GM23338 (cell line): ENCODE measurements around the gene SMIM35. TPM values are rescaled to one million over a fixed set of nuclear protein-coding genes. Genes with fewer than 3 reads are reported as not detected.

ENCODE experiments used
- ATAC-seq: fragments of 200-7000 bp; cut with Tn5 transposase; 3 replicates; pipeline ENCODE4 v1.9.1; 2020
- DNase-seq: peaks from one replicate; pipeline ENCODE4 v3.0.0-alpha.2; 2015; ENCODE audit warnings: low spot score
- H2AFZ ChIP-seq: fragments of 200-600 bp; sonication (generic); 2 replicates; pipeline ENCODE4 v1.8.0; 2016; ENCODE audit warnings: antibody characterized with exemption, mild to moderate bottlenecking, moderate library complexity
- H3F3A ChIP-seq: fragments of 200-600 bp; sonication (generic); replicated peaks from 2 replicates; pipeline ENCODE4 v1.8.0; 2017; ENCODE audit warnings: antibody characterized with exemption, mixed run types, low read depth
- H3K27ac ChIP-seq: fragments of 200-600 bp; sonication (generic); 2 replicates; pipeline ENCODE4 v1.6.1; 2016; ENCODE audit warnings: low read depth
- H3K27me3 ChIP-seq: fragments of 200-600 bp; sonication (generic); 2 replicates; pipeline ENCODE4 v1.8.0; 2016; ENCODE audit warnings: mild to moderate bottlenecking, mixed run types, moderate library complexity; ENCODE audit not compliant: insufficient read depth
- H3K36me3 ChIP-seq: fragments of 200-600 bp; sonication (generic); 2 replicates; pipeline ENCODE4 v1.8.0; 2016; ENCODE audit warnings: mild to moderate bottlenecking; ENCODE audit not compliant: insufficient read depth
- H3K4me1 ChIP-seq: fragments of 200-600 bp; sonication (generic); 2 replicates; pipeline ENCODE4 v1.8.0; 2016; ENCODE audit warnings: mild to moderate bottlenecking, moderate library complexity; ENCODE audit not compliant: insufficient read depth
- H3K4me2 ChIP-seq: fragments of 200-600 bp; sonication (generic); 2 replicates; pipeline ENCODE4 v1.7.1; 2017; ENCODE audit warnings: mixed run types
- H3K4me3 ChIP-seq: fragments of 200-600 bp; sonication (generic); 2 replicates; pipeline ENCODE4 v1.6.1; 2016; ENCODE audit warnings: mixed run types
- H3K79me2 ChIP-seq: fragments of 200-600 bp; sonication (generic); replicated peaks from 2 replicates; pipeline ENCODE4 v1.8.0; 2017; ENCODE audit warnings: mild to moderate bottlenecking; ENCODE audit not compliant: insufficient read depth
- H3K9me2 ChIP-seq: fragments of 200-600 bp; sonication (generic); 2 replicates; pipeline ENCODE4 v1.8.0; 2017; ENCODE audit not compliant: insufficient read depth
- H4K20me1 ChIP-seq: fragments of 200-600 bp; sonication (generic); replicated peaks from 2 replicates; pipeline ENCODE4 v1.8.0; 2017; ENCODE audit warnings: mild to moderate bottlenecking; ENCODE audit not compliant: insufficient read depth
- H3K27ac Mint-ChIP-seq: 2 replicates; pipeline ENCODE4 v1.8.0; 2020; ENCODE audit warnings: inconsistent platforms, mild to moderate bottlenecking, moderate library complexity, mixed read lengths
- H3K27me3 Mint-ChIP-seq: 3 replicates; pipeline ENCODE4 v1.8.0; 2022; ENCODE audit warnings: low read depth, mild to moderate bottlenecking, moderate library complexity, mixed read lengths, inconsistent platforms; ENCODE audit not compliant: insufficient read depth, poor library complexity
- H3K36me3 Mint-ChIP-seq: 3 replicates; pipeline ENCODE4 v1.8.0; 2021; ENCODE audit warnings: low read depth, mild to moderate bottlenecking, inconsistent platforms, moderate library complexity, mixed read lengths
- H3K4me1 Mint-ChIP-seq: 3 replicates; pipeline ENCODE4 v1.8.0; 2020; ENCODE audit warnings: mild to moderate bottlenecking, inconsistent platforms, mixed read lengths
- H3K4me3 Mint-ChIP-seq: 3 replicates; pipeline ENCODE4 v1.8.0; 2021; ENCODE audit warnings: moderate library complexity, mild to moderate bottlenecking, inconsistent platforms, mixed read lengths
- H3K9me3 Mint-ChIP-seq: 3 replicates; pipeline ENCODE4 v1.8.0; 2020; ENCODE audit warnings: moderate library complexity, mild to moderate bottlenecking, inconsistent platforms, mixed read lengths
- EZH2 ChIP-seq: fragments of 200-600 bp; sonication (generic); IDR thresholded peaks from one replicate; pipeline ENCODE4 v1.8.0; 2017; ENCODE audit warnings: antibody characterized with exemption, mild to moderate bottlenecking, low read depth; ENCODE audit not compliant: unreplicated experiment
- JUNB ChIP-seq: IDR thresholded peaks from one replicate; pipeline ENCODE4 v1.6.1; 2016; ENCODE audit warnings: antibody characterized with exemption; ENCODE audit not compliant: unreplicated experiment
- NANOG ChIP-seq: IDR thresholded peaks from 2 replicates; pipeline ENCODE4 v1.6.1; 2016; ENCODE audit warnings: antibody characterized with exemption, borderline replicate concordance
- STAT1 ChIP-seq: IDR thresholded peaks from one replicate; pipeline ENCODE4 v1.6.1; 2016; ENCODE audit warnings: antibody characterized with exemption; ENCODE audit not compliant: unreplicated experiment
- ZNF114 ChIP-seq: fragments of 250-450 bp; sonication (Bioruptor Pico); IDR thresholded peaks from 2 replicates; pipeline ENCODE4 v1.5.0; 2020; ENCODE audit warnings: mild to moderate bottlenecking, moderate library complexity
- ZNF331 ChIP-seq: fragments of 250-450 bp; sonication (Bioruptor Pico); IDR thresholded peaks from 2 replicates; pipeline ENCODE4 v1.5.0; 2020; ENCODE audit warnings: low read depth, mild to moderate bottlenecking, moderate library complexity
- polyA plus RNA-seq: library from polyadenylated mRNA; unstranded; fragments of >200 nt; fragmentation: Nextera tagmentation; extraction: Ambion mirVana; gene quantifications from 2 replicates; pipeline ENCODE4 v1.2.1, GENCODE V29; 2016
- total RNA-seq: library from RNA; depleted of rRNA; stranded (reverse); fragments of >200 nt; shearing (Covaris generic); gene quantifications from 2 replicates; pipeline ENCODE4 v1.2.3, GENCODE V29; 2014
- TF ChIP-seq, protein P1 (sequence below), 2 experiments: fragments of 200-600 bp in 1 of 2; sonication (generic) in 1 of 2; conservative IDR thresholded peaks; 2 replicates each; pipeline versions ENCODE4 v1.5.1 to v1.6.1; 2016 to 2017; ENCODE audit warnings: antibody characterized with exemption in 2 of 2, low read depth in 2 of 2, mild to moderate bottlenecking in 2 of 2, moderate library complexity in 1 of 2
- TF ChIP-seq, protein P2 (sequence below): fragments of 250-450 bp; sonication (Bioruptor Pico); IDR thresholded peaks from 2 replicates; pipeline ENCODE4 v1.5.0; 2020; ENCODE audit warnings: mild to moderate bottlenecking, moderate library complexity
- TF ChIP-seq, protein P3 (sequence below): IDR thresholded peaks from 2 replicates; pipeline ENCODE4 v1.6.1; 2016; ENCODE audit warnings: antibody characterized with exemption

The SMIM35 gene
- total and polyA plus RNA-seq, 2 experiments from 2014 or later = not detected

DNA sequence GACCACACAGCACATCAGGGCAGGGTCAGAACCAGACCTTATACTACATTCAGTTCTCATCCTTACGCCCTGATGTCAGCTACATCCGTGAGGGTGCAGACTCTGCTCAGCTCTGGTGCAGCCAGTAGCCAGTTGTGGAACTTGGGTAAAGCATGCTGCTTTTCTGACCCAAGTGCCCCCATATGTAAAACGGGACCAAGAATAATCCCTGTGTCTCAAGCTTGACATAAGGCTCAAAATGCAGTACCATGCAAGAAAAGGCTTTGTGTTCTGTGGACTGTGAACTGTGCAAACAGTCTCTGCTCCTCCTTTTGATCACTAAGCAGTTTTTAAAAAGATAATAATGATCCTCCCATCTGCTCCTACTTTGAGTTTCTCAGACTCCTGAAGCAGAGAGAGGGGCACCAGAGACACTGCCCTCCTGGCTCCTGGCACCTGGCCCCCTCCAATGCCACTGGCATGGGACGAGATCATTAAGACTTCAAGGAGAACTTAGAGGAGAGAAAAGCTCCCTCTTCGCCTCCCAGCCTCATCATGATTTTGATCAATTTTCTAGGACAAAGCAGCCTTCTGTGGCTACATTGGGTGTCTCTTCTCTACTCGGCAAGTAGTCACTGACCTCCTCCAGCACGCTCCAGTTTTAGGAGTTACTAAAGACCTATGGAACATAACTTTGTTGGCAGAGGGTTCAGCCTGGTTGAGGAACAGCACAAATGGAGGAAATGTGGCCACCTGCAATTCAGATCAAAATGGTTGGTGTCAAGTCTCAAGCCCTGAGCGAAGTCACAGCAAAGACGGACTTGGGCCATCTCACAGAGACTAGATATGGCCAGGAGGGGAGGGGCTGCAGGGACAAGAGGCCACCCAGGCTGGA is 76.7 kb downstream of the SMIM35 start:
- TF ChIP-seq ZNF331 (CRISPR knock-in tag) = no peak
- no peaks in the 10 kb centered on the region for H3K27me3 ChIP-seq
- no peaks in the 10 kb centered on the region for H3K4me1 Mint-ChIP-seq
- H3K4me3 Mint-ChIP-seq = no peak overlapping the region
- ATAC-seq (no peak), DNase-seq (no peak)
- no peaks in the 10 kb centered on the region for H3F3A ChIP-seq
- peaks cover 2% of the 10 kb centered on the region for H3K27me3 Mint-ChIP-seq
- no peaks in the 10 kb centered on the region for H3K9me3 Mint-ChIP-seq
- no peaks in the 10 kb centered on the region for H3K4me1 ChIP-seq
- no peaks in the 10 kb centered on the region for H3K36me3 Mint-ChIP-seq
- no peaks in the 10 kb centered on the region for H3K79me2 ChIP-seq
- H3K9me2 ChIP-seq = 0 out of 2 replicates have a peak, but pooled peaks cover 11% of the 10 kb centered on the region
- H3K4me2 ChIP-seq = no peak overlapping the region
- no peaks in the 10 kb centered on the region for H4K20me1 ChIP-seq
- no peaks in the 10 kb centered on the region for H3K36me3 ChIP-seq
- no peak overlapping the region for H3K27ac Mint-ChIP-seq
- no peak overlapping the region for H3K27ac ChIP-seq
- H3K4me3 ChIP-seq = no peak overlapping the region
- no peak overlapping the region for H2AFZ ChIP-seq

DNA sequence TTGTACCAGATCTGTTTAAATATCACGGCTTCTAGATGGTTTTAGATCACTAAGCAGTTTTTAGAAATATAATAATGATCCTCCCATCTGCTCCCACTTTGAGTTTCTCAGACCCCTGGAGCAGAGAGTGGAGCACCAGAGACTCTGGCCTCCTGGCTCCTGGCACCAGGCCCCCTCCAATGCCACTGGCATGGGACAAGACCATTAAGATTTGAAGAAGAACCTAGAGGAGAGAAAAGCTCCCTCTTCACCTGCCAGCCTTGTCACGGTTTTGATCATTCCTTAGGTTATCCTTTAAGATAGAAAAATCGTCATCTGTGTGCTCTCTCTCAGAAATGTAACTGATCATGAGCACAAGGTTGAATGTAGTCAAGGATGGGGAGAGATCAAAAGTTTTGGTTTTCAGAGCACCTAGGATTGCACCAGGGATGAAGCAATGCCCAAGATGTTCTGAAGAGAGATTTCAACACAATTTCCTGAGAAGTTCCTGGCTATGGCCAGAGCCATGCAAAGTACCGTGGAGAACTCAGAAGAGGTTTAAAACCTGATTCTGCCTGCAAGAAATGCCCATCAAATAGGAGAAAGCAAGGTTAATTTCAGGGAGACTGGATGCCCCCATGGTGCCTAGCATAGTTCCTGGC is 78.4 kb downstream of the SMIM35 start:
- H3K4me3 Mint-ChIP-seq = no peak overlapping the region
- Histone ChIP-seq H3K9me2 (0 out of 2 replicates have a peak, but pooled peaks cover 5% of the 10 kb centered on the region), H3K27ac (no peak overlapping the region), H3K4me3 (no peak overlapping the region), H3K36me3 (no peaks in the 10 kb centered on the region), H4K20me1 (no peaks in the 10 kb centered on the region), H2AFZ (no peak overlapping the region), H3K4me2 (no peak overlapping the region), H3K27me3 (no peaks in the 10 kb centered on the region), H3F3A (no peaks in the 10 kb centered on the region), H3K4me1 (no peaks in the 10 kb centered on the region), H3K79me2 (no peaks in the 10 kb centered on the region)
- no peaks in the 10 kb centered on the region; the same call in 2 of the 3 replicates for H3K4me1 Mint-ChIP-seq
- no peak for ATAC-seq
- peaks cover 6% of the 10 kb centered on the region for H3K27me3 Mint-ChIP-seq
- no peaks in the 10 kb centered on the region for H3K36me3 Mint-ChIP-seq
- no peak overlapping the region for H3K27ac Mint-ChIP-seq
- TF ChIP-seq NANOG (no peak), EZH2 (no peak), ZNF331 (CRISPR knock-in tag) (no peak), JUNB (no peak), ZNF114 (CRISPR knock-in tag) (no peak), STAT1 (no peak)
- TF ChIP-seq, protein P1, sequence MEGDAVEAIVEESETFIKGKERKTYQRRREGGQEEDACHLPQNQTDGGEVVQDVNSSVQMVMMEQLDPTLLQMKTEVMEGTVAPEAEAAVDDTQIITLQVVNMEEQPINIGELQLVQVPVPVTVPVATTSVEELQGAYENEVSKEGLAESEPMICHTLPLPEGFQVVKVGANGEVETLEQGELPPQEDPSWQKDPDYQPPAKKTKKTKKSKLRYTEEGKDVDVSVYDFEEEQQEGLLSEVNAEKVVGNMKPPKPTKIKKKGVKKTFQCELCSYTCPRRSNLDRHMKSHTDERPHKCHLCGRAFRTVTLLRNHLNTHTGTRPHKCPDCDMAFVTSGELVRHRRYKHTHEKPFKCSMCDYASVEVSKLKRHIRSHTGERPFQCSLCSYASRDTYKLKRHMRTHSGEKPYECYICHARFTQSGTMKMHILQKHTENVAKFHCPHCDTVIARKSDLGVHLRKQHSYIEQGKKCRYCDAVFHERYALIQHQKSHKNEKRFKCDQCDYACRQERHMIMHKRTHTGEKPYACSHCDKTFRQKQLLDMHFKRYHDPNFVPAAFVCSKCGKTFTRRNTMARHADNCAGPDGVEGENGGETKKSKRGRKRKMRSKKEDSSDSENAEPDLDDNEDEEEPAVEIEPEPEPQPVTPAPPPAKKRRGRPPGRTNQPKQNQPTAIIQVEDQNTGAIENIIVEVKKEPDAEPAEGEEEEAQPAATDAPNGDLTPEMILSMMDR (conservative IDR thresholded peaks at IDR 0.05; ENCODE audit: low read depth in 2 of 2) = no peak
- TF ChIP-seq, protein P2, sequence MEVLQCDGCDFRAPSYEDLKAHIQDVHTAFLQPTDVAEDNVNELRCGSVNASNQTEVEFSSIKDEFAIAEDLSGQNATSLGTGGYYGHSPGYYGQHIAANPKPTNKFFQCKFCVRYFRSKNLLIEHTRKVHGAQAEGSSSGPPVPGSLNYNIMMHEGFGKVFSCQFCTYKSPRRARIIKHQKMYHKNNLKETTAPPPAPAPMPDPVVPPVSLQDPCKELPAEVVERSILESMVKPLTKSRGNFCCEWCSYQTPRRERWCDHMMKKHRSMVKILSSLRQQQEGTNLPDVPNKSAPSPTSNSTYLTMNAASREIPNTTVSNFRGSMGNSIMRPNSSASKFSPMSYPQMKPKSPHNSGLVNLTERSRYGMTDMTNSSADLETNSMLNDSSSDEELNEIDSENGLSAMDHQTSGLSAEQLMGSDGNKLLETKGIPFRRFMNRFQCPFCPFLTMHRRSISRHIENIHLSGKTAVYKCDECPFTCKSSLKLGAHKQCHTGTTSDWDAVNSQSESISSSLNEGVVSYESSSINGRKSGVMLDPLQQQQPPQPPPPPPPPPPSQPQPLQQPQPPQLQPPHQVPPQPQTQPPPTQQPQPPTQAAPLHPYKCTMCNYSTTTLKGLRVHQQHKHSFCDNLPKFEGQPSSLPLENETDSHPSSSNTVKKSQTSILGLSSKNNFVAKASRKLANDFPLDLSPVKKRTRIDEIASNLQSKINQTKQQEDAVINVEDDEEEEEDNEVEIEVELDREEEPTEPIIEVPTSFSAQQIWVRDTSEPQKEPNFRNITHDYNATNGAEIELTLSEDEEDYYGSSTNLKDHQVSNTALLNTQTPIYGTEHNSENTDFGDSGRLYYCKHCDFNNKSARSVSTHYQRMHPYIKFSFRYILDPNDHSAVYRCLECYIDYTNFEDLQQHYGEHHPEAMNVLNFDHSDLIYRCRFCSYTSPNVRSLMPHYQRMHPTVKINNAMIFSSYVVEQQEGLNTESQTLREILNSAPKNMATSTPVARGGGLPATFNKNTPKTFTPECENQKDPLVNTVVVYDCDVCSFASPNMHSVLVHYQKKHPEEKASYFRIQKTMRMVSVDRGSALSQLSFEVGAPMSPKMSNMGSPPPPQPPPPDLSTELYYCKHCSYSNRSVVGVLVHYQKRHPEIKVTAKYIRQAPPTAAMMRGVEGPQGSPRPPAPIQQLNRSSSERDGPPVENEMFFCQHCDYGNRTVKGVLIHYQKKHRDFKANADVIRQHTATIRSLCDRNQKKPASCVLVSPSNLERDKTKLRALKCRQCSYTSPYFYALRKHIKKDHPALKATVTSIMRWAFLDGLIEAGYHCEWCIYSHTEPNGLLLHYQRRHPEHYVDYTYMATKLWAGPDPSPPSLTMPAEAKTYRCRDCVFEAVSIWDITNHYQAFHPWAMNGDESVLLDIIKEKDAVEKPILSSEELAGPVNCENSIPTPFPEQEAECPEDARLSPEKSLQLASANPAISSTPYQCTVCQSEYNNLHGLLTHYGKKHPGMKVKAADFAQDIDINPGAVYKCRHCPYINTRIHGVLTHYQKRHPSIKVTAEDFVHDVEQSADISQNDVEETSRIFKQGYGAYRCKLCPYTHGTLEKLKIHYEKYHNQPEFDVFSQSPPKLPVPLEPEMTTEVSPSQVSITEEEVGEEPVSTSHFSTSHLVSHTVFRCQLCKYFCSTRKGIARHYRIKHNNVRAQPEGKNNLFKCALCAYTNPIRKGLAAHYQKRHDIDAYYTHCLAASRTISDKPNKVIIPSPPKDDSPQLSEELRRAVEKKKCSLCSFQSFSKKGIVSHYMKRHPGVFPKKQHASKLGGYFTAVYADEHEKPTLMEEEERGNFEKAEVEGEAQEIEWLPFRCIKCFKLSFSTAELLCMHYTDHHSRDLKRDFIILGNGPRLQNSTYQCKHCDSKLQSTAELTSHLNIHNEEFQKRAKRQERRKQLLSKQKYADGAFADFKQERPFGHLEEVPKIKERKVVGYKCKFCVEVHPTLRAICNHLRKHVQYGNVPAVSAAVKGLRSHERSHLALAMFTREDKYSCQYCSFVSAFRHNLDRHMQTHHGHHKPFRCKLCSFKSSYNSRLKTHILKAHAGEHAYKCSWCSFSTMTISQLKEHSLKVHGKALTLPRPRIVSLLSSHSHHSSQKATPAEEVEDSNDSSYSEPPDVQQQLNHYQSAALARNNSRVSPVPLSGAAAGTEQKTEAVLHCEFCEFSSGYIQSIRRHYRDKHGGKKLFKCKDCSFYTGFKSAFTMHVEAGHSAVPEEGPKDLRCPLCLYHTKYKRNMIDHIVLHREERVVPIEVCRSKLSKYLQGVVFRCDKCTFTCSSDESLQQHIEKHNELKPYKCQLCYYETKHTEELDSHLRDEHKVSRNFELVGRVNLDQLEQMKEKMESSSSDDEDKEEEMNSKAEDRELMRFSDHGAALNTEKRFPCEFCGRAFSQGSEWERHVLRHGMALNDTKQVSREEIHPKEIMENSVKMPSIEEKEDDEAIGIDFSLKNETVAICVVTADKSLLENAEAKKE (CRISPR knock-in tag) = no peak
- TF ChIP-seq, protein P3, sequence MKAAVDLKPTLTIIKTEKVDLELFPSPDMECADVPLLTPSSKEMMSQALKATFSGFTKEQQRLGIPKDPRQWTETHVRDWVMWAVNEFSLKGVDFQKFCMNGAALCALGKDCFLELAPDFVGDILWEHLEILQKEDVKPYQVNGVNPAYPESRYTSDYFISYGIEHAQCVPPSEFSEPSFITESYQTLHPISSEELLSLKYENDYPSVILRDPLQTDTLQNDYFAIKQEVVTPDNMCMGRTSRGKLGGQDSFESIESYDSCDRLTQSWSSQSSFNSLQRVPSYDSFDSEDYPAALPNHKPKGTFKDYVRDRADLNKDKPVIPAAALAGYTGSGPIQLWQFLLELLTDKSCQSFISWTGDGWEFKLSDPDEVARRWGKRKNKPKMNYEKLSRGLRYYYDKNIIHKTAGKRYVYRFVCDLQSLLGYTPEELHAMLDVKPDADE = no peak
- no peaks in the 10 kb centered on the region for H3K9me3 Mint-ChIP-seq
- DNase-seq = no peak
